Transverse colon (tissue), 4 donors: ENCODE results near the gene NALF2. TPM values are rescaled to one million over a fixed set of nuclear protein-coding genes. Genes with fewer than 3 reads are reported as not detected.

Experiments
- DNase-seq: peaks from one replicate; pipeline ENCODE4 v3.0.0-alpha.2; 2019
- H3K27ac ChIP-seq, 4 donors: fragments of 200-600 bp; sonication (generic); 2 replicates each; pipeline ENCODE4 v1.5.1; 2016 to 2018; ENCODE audit warnings: inconsistent platforms in 4 of 4
- H3K27me3 ChIP-seq: fragments of 200-600 bp; sonication (generic); 2 replicates; pipeline ENCODE4 v1.5.1; 2017; ENCODE audit warnings: inconsistent platforms
- H3K36me3 ChIP-seq, 4 donors: fragments of 200-600 bp; sonication (generic); 2 replicates each; pipeline ENCODE4 v1.5.1; 2017 to 2019; ENCODE audit warnings: inconsistent platforms in 4 of 4
- H3K4me1 ChIP-seq, 4 donors: fragments of 200-600 bp; sonication (generic); 2 replicates each; pipeline ENCODE4 v1.5.1; 2017 to 2020; ENCODE audit warnings: inconsistent platforms in 4 of 4
- H3K4me3 ChIP-seq, 4 donors: fragments of 200-600 bp; sonication (generic); 1 replicate in 1 of 4; 2 replicates in 3 of 4; pipeline versions ENCODE4 v1.5.1 to v1.6.1; 2017 to 2019; ENCODE audit warnings: inconsistent platforms in 4 of 4
- H3K9me3 ChIP-seq, 2 donors: fragments of 200-600 bp; sonication (generic); 2 replicates each; pipeline ENCODE4 v1.5.1; 2017 to 2019; ENCODE audit warnings: inconsistent platforms in 2 of 2
- EP300 ChIP-seq: sonication (generic); formaldehyde crosslinking; IDR thresholded peaks from one replicate; pipeline ENCODE4 v1.6.1; 2017; ENCODE audit warnings: antibody characterized with exemption, low read depth
- POLR2A ChIP-seq: fragments of 450-650 bp; IDR thresholded peaks from one replicate; pipeline ENCODE4 v1.6.1; 2016; ENCODE audit warnings: antibody characterized with exemption, mild to moderate bottlenecking, moderate library complexity
- POLR2AphosphoS5 ChIP-seq, 3 donors: sonication (generic); formaldehyde crosslinking; IDR thresholded peaks; one replicate each; pipeline ENCODE4 v1.6.1; 2016; ENCODE audit warnings: antibody characterized with exemption in 3 of 3
- WGBS, 2 donors: methylation state at CpG; one replicate each; pipeline ENCODE4 v1.1.5; 2018; ENCODE audit warnings: low coverage in 1 of 2; 5-methylcytosine and 5-hydroxymethylcytosine counted together
- in situ Hi-C, 4 donors: fragments of 200-750 bp; cut with MboI; loops; one replicate each; pipeline versions ENCODE4 v1.15.0 to v1.15.1; 2017; ENCODE audit warnings: low sequenced_read_pairs in 3 of 4, low pct_ligation_motif_present in 1 of 4, low pct_unique_long_range_greater_than_20kb in 1 of 4
- intact Hi-C: fragments of 100-400 bp; cut with DNase I; formaldehyde crosslinking; loops from one replicate; pipeline ENCODE4 v1.15.1; 2023; ENCODE audit warnings: low total_unique reads
- total RNA-seq, 4 donors: library from RNA; depleted of rRNA; stranded (reverse); fragments of >200 nt; gene quantifications; one replicate each; pipeline ENCODE4 v1.1.0, GENCODE V29; 2016
- TF ChIP-seq, protein P1 (sequence below), 5 experiments: fragments of 200-600 bp in 3 of 5; fragments of 450-650 bp in 2 of 5; sonication (generic) in 3 of 5; IDR thresholded peaks; 1 replicate in 2 of 5; 2 replicates in 3 of 5; pipeline ENCODE4 v1.5.1; 2016 to 2017; ENCODE audit warnings: antibody characterized with exemption in 5 of 5, inconsistent platforms in 3 of 5, mild to moderate bottlenecking in 2 of 5, moderate library complexity in 1 of 5

NALF2 gene
- total RNA-seq, 4 donors from 2014 or later, result 0.27 to 0.48 TPM; not detected in 2

DNA sequence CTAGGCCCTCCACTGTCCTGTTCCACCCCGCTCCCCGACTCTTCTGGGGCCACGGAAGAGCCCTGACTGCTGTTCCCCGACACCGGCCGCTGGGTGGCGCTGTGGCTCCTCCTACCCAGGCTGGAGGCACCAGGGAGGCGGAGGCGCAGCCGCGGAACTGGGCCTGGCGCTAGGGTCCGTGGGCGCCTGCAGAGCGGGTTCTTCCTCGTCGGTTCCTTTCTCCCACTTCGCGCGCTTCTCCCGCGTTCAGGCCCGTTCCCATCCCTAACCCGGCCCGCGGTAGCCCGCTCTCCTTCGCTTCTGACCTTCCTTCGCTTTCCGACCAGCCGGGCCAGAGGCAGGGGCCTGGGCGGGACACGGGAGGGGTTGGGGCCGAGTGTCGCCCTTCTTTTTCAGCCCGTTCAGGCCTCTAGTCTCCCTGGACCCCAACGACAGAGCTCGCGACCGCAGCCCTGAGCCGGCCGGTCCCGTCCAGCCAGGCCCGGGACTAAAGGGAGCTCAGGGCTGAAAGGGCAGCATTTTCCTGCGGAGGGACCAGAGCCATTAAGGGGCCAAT, 34.3 kb downstream of the NALF2 start:
- in situ Hi-C loops (loop anchor here in 2 of 4 donors (10.0 to 25.0 kb wide), 2 partner anchors 86 to 499 kb away; partner anchors contain the start of gene AWAT2 (in 2 of the 2)), intact Hi-C loops (no loop called here)
- Histone ChIP-seq H3K27me3 (no peaks in the 10 kb centered on the region), H3K36me3 (no peaks in the 10 kb centered on the region), H3K27ac (no peak overlapping the region), H3K4me3 (peak overlapping the region in 3 of 4 donors; percentile 33 to 61 (median 40)), H3K4me1 (no peaks in the 10 kb centered on the region), H3K9me3 (no peaks in the 10 kb centered on the region)
- DNase-seq, result peak; percentile 77
- TF ChIP-seq, protein P1, sequence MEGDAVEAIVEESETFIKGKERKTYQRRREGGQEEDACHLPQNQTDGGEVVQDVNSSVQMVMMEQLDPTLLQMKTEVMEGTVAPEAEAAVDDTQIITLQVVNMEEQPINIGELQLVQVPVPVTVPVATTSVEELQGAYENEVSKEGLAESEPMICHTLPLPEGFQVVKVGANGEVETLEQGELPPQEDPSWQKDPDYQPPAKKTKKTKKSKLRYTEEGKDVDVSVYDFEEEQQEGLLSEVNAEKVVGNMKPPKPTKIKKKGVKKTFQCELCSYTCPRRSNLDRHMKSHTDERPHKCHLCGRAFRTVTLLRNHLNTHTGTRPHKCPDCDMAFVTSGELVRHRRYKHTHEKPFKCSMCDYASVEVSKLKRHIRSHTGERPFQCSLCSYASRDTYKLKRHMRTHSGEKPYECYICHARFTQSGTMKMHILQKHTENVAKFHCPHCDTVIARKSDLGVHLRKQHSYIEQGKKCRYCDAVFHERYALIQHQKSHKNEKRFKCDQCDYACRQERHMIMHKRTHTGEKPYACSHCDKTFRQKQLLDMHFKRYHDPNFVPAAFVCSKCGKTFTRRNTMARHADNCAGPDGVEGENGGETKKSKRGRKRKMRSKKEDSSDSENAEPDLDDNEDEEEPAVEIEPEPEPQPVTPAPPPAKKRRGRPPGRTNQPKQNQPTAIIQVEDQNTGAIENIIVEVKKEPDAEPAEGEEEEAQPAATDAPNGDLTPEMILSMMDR (IDR thresholded peaks at IDR 0.05), result peak; percentile 65 to 73 (median 69)
- no peak for TF ChIP-seq EP300
- 34% methylated on average over 37 of the region's 45 CpGs; no CpG with 5 or more reads in 1 of the 2 donors for whole genome bisulfite sequencing, 2 donors

DNA sequence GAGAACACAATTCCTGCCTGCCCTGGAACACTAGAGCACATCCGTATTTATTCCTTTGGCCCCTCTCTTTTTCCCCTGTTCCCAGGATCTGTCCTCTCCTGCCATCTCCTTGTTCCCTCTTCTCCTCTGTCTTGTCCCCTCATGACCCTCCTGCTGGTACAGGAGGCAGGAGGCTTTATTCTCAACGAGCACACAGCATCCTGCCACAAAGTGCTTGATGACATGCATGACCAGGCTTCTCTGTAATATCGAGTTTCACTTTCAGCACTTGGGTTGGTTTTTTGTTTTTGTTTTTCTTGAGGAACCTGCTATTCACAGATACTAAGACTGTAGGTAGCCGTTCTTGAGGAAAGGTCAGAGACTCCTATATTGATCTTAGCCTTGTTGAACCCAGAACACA, 35.3 kb downstream of the NALF2 start:
- Histone ChIP-seq H3K4me3 (no peak overlapping the region), H3K4me1 (no peaks in the 10 kb centered on the region), H3K9me3 (no peaks in the 10 kb centered on the region), H3K36me3 (no peaks in the 10 kb centered on the region), H3K27me3 (no peaks in the 10 kb centered on the region), H3K27ac (no peak overlapping the region)
- in situ Hi-C loops, result loop anchor here in 2 of 4 donors (10.0 to 25.0 kb wide), 2 partner anchors 85 to 498 kb away; partner anchors contain the start of gene AWAT2 (in 2 of the 2)
- no peak for DNase-seq
- intact Hi-C loops, result no loop called here
- TF ChIP-seq POLR2AphosphoS5 (IDR thresholded peaks at IDR 0.05) (no peak), EP300 (no peak)
- TF ChIP-seq, protein P1 (IDR thresholded peaks at IDR 0.05), result no peak
- WGBS, 2 donors, result 53 to 100% methylated on average over 1 to 4 of the region's 4 CpGs

DNA sequence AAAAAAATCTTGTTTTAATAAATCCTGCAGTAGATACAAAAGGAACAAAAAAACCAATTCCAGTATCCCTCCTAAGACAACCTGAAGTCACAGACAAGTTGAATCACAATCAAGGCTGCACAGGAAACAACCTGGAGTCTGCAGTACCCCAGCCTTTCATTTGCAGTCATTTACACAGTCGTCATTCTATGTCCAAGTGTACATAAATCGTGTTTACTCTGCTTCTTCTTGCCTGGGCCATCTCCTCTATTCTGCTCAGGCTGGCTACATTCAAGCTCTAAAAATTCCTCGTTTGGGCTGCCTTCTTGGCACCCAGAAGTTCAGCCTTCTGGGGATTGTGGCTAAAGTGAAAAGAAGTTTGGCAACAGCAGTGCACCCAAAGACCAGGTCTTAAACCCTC, 37.8 kb downstream of the NALF2 start:
- in situ Hi-C loops, result loop anchor here in 2 of 4 donors (25.0 kb wide), 1 partner anchor 495 kb away; the partner anchor contains the start of gene AWAT2 (in 2 of the 2)

DNA sequence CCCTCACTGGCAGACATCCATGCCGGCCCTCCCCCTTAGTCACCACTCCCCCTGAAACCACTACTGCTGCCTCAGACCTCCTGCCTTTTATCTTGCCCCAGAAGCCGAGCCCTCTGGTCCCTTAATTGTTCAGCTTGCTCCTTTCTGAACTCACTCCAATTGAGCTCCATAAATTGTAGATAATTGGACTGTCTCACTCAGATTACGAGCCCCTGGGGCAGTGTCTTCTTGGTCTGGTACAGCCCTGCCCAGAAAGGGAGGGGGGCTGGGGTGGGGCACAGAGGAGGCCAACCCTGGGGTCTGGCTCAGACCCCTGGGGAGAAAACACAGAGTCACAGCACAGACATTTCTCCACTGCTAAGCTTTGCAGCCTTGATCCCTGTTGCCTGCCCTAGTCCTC, 39.4 kb downstream of the NALF2 start:
- no peaks in the 10 kb centered on the region for H3K36me3 ChIP-seq
- H3K9me3 ChIP-seq, result no peaks in the 10 kb centered on the region
- no peak overlapping the region for H3K4me3 ChIP-seq
- no peaks in the 10 kb centered on the region for H3K4me1 ChIP-seq
- 37 to 60% methylated on average over 1 to 3 of the region's 3 CpGs for WGBS, 2 donors
- no peak overlapping the region for H3K27ac ChIP-seq
- TF ChIP-seq, protein P1 (IDR thresholded peaks at IDR 0.05), result no peak
- no peak for TF ChIP-seq POLR2A
- no peak for TF ChIP-seq EP300
- intact Hi-C loops, result no loop called here
- in situ Hi-C loops, result loop anchor here in 2 of 4 donors (25.0 kb wide), 1 partner anchor 494 kb away; the partner anchor contains the start of gene AWAT2 (in 2 of the 2)
- no peak for DNase-seq
- no peaks in the 10 kb centered on the region for H3K27me3 ChIP-seq

More for the DNA sequence above, 37.8 kb downstream of the NALF2 start:
- Histone ChIP-seq H3K9me3 (no peaks in the 10 kb centered on the region), H3K36me3 (no peaks in the 10 kb centered on the region), H3K27ac (no peak overlapping the region), H3K4me1 (no peaks in the 10 kb centered on the region), H3K27me3 (no peaks in the 10 kb centered on the region), H3K4me3 (no peak overlapping the region)
- intact Hi-C loops, result no loop called here
- 38% methylated on average over 3 of the region's 3 CpGs; no CpG with 5 or more reads in 1 of the 2 donors for WGBS, 2 donors
- no peak for TF ChIP-seq POLR2AphosphoS5 (IDR thresholded peaks at IDR 0.05)
- no peak for TF ChIP-seq POLR2A
- TF ChIP-seq, protein P1 (IDR thresholded peaks at IDR 0.05), result no peak
- no peak for TF ChIP-seq EP300
- DNase-seq, result no peak
